Loucy (cell line): ENCODE results near the gene TLR3.

Experiments used
- EZH2phosphoT487 ChIP-seq: fragments of 200-600 bp; IDR thresholded peaks from 2 replicates; pipeline ENCODE4 v1.6.1; 2018; ENCODE audit warnings: antibody characterized with exemption, mild to moderate bottlenecking, moderate library complexity, borderline replicate concordance
- TF ChIP-seq, protein P1 (sequence below): fragments of 200-600 bp; sonication (generic); conservative IDR thresholded peaks from 2 replicates; pipeline ENCODE4 v1.5.1; 2014; ENCODE audit warnings: mild to moderate bottlenecking, antibody characterized with exemption, low read length

- TF ChIP-seq, protein P1, sequence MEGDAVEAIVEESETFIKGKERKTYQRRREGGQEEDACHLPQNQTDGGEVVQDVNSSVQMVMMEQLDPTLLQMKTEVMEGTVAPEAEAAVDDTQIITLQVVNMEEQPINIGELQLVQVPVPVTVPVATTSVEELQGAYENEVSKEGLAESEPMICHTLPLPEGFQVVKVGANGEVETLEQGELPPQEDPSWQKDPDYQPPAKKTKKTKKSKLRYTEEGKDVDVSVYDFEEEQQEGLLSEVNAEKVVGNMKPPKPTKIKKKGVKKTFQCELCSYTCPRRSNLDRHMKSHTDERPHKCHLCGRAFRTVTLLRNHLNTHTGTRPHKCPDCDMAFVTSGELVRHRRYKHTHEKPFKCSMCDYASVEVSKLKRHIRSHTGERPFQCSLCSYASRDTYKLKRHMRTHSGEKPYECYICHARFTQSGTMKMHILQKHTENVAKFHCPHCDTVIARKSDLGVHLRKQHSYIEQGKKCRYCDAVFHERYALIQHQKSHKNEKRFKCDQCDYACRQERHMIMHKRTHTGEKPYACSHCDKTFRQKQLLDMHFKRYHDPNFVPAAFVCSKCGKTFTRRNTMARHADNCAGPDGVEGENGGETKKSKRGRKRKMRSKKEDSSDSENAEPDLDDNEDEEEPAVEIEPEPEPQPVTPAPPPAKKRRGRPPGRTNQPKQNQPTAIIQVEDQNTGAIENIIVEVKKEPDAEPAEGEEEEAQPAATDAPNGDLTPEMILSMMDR = no peak
- no peak for TF ChIP-seq EZH2phosphoT487
Observed at GRCh38 chr4:186118582-186118981, 49.6 kb downstream of the TLR3 start.
